ENCODE results near the gene RPS25. TPM values are rescaled to one million over a fixed set of nuclear protein-coding genes. Genes with fewer than 3 reads are reported as not detected.

RPS25 gene
- total and polyA plus RNA-seq, 9 of the 15 experiments (the other 6 are each of a cell fraction or from before 2014, with no cell fraction given) = 1,553 to 5,486 (median 2,471) TPM

DNA sequence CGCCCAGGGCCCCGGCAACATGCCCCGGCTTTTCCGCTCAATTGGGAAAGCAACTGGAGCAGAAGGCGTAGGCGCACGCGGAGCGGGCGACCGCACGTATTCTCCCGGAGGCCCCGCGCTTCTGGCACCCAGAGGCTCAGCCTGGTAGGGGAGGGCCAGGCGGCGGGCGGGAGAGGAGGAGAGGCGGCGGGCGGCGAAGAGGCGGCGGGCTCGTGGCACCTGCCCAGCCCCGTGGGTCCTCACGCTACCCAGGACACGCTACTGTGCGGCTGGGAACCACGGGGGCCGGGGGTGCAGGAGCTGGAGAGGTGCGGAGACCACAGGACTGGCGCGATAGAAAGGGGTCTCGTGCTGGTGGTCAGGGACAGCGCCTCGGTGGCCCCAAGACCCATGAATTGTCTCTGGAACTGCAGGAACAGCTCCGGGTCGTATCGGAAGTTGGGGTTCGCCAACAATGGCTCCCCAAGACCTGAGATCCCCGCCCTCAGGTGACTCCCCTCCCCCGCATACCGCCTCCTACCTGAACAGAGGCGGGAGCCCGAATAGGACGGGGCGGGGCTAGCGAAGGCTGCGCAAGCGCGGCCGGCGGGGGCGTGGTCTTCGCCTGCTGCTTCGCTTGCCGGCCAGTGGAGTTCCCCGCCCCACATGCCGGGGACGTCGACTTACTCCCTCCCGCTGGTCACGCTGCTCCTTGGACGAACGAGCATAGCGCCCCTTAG is 12.3 kb upstream of the RPS25 start, which contains the start of gene SLC37A4 (continued):
- TF ChIP-seq, protein P1, sequence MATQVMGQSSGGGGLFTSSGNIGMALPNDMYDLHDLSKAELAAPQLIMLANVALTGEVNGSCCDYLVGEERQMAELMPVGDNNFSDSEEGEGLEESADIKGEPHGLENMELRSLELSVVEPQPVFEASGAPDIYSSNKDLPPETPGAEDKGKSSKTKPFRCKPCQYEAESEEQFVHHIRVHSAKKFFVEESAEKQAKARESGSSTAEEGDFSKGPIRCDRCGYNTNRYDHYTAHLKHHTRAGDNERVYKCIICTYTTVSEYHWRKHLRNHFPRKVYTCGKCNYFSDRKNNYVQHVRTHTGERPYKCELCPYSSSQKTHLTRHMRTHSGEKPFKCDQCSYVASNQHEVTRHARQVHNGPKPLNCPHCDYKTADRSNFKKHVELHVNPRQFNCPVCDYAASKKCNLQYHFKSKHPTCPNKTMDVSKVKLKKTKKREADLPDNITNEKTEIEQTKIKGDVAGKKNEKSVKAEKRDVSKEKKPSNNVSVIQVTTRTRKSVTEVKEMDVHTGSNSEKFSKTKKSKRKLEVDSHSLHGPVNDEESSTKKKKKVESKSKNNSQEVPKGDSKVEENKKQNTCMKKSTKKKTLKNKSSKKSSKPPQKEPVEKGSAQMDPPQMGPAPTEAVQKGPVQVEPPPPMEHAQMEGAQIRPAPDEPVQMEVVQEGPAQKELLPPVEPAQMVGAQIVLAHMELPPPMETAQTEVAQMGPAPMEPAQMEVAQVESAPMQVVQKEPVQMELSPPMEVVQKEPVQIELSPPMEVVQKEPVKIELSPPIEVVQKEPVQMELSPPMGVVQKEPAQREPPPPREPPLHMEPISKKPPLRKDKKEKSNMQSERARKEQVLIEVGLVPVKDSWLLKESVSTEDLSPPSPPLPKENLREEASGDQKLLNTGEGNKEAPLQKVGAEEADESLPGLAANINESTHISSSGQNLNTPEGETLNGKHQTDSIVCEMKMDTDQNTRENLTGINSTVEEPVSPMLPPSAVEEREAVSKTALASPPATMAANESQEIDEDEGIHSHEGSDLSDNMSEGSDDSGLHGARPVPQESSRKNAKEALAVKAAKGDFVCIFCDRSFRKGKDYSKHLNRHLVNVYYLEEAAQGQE (IDR thresholded peaks at IDR 0.05; ENCODE audit: borderline replicate concordance) = peak; percentile 43; the same call in 1 of the 2 replicates
- TF ChIP-seq, protein P1 (CRISPR knock-in tag; IDR thresholded peaks at IDR 0.05; ENCODE audit: low read depth) = no peak
- TF ChIP-seq, protein P2, sequence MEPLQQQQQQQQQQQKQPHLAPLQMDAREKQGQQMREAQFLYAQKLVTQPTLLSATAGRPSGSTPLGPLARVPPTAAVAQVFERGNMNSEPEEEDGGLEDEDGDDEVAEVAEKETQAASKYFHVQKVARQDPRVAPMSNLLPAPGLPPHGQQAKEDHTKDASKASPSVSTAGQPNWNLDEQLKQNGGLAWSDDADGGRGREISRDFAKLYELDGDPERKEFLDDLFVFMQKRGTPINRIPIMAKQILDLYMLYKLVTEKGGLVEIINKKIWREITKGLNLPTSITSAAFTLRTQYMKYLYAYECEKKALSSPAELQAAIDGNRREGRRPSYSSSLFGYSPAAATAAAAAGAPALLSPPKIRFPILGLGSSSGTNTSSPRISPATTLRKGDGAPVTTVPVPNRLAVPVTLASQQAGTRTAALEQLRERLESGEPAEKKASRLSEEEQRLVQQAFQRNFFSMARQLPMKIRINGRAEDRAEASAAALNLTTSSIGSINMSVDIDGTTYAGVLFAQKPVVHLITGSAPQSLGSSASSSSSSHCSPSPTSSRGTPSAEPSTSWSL (CRISPR knock-in tag; IDR thresholded peaks at IDR 0.05; ENCODE audit: borderline replicate concordance) = 0 out of 2 replicates have a peak, but pooled peaks have one; percentile 9
- TF ChIP-seq ELF4 (CRISPR knock-in tag; IDR thresholded peaks at IDR 0.05) (no peak), TAL1 (IDR thresholded peaks at IDR 0.05) (no peak), BHLHE40 (IDR thresholded peaks at IDR 0.05; ENCODE audit: low read length) (peak; percentile 76), RHOXF2B (CRISPR knock-in tag; conservative IDR thresholded peaks at IDR 0.05) (no peak), ZNF3 (CRISPR knock-in tag; IDR thresholded peaks at IDR 0.05) (no peak), NRF1 (conservative IDR thresholded peaks at IDR 0.05 in 1 of 2, IDR thresholded peaks at IDR 0.05 in 1 of 2) (peak; percentile 98), ZBED1 (IDR thresholded peaks at IDR 0.05) (no peak), HIVEP1 (CRISPR knock-in tag; IDR thresholded peaks at IDR 0.05) (no peak), KDM1A (IDR thresholded peaks at IDR 0.05) (no peak), IFI16 (CRISPR knock-in tag; IDR thresholded peaks at IDR 0.05) (no peak)
- TF ChIP-seq, protein P3, sequence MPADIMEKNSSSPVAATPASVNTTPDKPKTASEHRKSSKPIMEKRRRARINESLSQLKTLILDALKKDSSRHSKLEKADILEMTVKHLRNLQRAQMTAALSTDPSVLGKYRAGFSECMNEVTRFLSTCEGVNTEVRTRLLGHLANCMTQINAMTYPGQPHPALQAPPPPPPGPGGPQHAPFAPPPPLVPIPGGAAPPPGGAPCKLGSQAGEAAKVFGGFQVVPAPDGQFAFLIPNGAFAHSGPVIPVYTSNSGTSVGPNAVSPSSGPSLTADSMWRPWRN (IDR thresholded peaks at IDR 0.05; ENCODE audit: low read depth) = no peak
- TF ChIP-seq, protein P4, sequence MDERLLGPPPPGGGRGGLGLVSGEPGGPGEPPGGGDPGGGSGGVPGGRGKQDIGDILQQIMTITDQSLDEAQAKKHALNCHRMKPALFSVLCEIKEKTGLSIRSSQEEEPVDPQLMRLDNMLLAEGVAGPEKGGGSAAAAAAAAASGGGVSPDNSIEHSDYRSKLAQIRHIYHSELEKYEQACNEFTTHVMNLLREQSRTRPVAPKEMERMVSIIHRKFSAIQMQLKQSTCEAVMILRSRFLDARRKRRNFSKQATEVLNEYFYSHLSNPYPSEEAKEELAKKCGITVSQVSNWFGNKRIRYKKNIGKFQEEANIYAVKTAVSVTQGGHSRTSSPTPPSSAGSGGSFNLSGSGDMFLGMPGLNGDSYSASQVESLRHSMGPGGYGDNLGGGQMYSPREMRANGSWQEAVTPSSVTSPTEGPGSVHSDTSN (CRISPR knock-in tag; IDR thresholded peaks at IDR 0.05; ENCODE audit: low read depth) = no peak
- TF ChIP-seq, protein P4 (tag; conservative IDR thresholded peaks at IDR 0.05; ENCODE audit: low read depth) = no peak

Data from K562 (cell line).